ENCODE data around the gene SP140.
A peak's percentile ranks its signal among the peaks of the same experiment; 100 is the strongest.
"Not testable (repeated sequence)": the region's sequence is repeated elsewhere in the genome, so short reads cannot be mapped to it uniquely, and the experiment has no call there.

Gene SP140

GRCh38 chr2:230225486-230225885 is at the start of gene SP140:
SP140 (plus strand) TSS chr2:230225736; CDS start chr2:230225845, 109 bp downstream.
- DNase-seq (ENCODE audit: low read depth in 3 of 3): peak; percentile 65 to 77 (median 70)

GRCh38 chr2:230176996-230177395 is 48.5 kb upstream of the SP140 start:
- DNase-seq (ENCODE audit: low read depth in 3 of 3): no peak

- no peak for DNase-seq (ENCODE audit: low read depth in 3 of 3)
Measured at GRCh38 chr2:230178546-230179485, 46.7 kb upstream of the SP140 start.

GRCh38 chr2:230179907-230180306 is 45.6 kb upstream of the SP140 start:
- no peak for DNase-seq (ENCODE audit: low read depth in 3 of 3)

- no peak for DNase-seq (ENCODE audit: low read depth in 3 of 3)
Measured at GRCh38 chr2:230181195-230181594, 44.3 kb upstream of the SP140 start.

GRCh38 chr2:230184727-230185578 is 40.6 kb upstream of the SP140 start:
- no peak for DNase-seq (ENCODE audit: low read depth in 3 of 3)

- DNase-seq (ENCODE audit: low read depth in 3 of 3): no peak
Measured at GRCh38 chr2:230202430-230203109, 23.0 kb upstream of the SP140 start.

GRCh38 chr2:230203110-230203676 is 22.3 kb upstream of the SP140 start:
- DNase-seq (ENCODE audit: low read depth in 3 of 3): no peak

- DNase-seq (ENCODE audit: low read depth in 3 of 3): no peak
Measured at GRCh38 chr2:230205034-230205433, 20.5 kb upstream of the SP140 start.

- DNase-seq (ENCODE audit: low read depth in 3 of 3): no peak
Measured at GRCh38 chr2:230205721-230206120, 19.8 kb upstream of the SP140 start.

- no peak for DNase-seq (ENCODE audit: low read depth in 3 of 3)
Measured at GRCh38 chr2:230208576-230208975, 17.0 kb upstream of the SP140 start.

- DNase-seq (ENCODE audit: low read depth in 3 of 3): no peak
Measured at GRCh38 chr2:230209422-230210051, 16.0 kb upstream of the SP140 start.

- DNase-seq (ENCODE audit: low read depth in 3 of 3): no peak
Measured at GRCh38 chr2:230216489-230216888, 9.0 kb upstream of the SP140 start.

- DNase-seq (ENCODE audit: low read depth in 3 of 3): no peak
Measured at GRCh38 chr2:230217424-230217823, 8.1 kb upstream of the SP140 start.

GRCh38 chr2:230218421-230218820 is 7.1 kb upstream of the SP140 start:
- DNase-seq (ENCODE audit: low read depth in 3 of 3): no peak

- DNase-seq (ENCODE audit: low read depth in 3 of 3): peak; percentile 62 to 69 (median 64)
Measured at GRCh38 chr2:230219419-230220331, 5.9 kb upstream of the SP140 start, which contains the start of gene SP110. SP110 (minus strand) TSS chr2:230219984; CDS start chr2:230216927, 3,057 bp downstream.

- no peak for DNase-seq (ENCODE audit: low read depth in 3 of 3)
Measured at GRCh38 chr2:230220347-230220969, 5.1 kb upstream of the SP140 start.

- DNase-seq (ENCODE audit: low read depth in 3 of 3): no peak
Measured at GRCh38 chr2:230221493-230221892, 4.0 kb upstream of the SP140 start.

- DNase-seq (ENCODE audit: low read depth in 3 of 3): not testable (repeated sequence)
Measured at GRCh38 chr2:230222829-230223228, 2.7 kb upstream of the SP140 start.

All from stimulated activated CD4-positive, alpha-beta T cell treated with anti-CD3 and anti-CD28 coated beads, TNF-alpha, amount 100 ng/mL, for 24 hours (primary cell).